ENCODE results near the gene HIF3A.

DNA sequence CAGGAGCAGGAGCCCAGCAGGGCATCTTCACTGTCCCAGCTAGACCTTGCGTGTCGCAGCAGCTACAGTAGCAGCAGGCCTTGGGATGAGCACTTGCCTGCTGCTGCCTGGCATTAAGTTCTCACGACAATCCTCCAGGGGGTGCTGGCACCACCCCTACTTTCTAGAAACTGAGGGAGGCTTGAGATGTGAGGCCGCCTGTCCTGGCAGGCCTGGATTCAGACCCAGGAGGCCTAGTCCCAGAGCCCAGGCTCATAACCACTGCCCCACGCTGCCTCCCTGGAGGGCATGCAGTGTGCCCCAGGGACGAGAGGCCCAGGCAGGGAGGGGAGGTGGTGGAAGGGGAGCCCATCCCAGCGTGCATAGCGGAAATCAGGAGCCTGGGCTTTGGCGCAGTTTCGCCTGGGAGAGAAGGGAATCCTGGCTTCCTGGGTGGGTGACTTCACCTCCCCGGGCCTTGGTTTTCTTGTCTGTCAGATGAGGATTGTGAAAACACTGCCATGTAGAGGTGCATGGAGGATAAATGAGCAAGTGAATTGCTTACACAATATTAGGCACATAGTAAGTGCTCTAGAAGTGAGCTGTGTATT is 76.2 kb downstream of the HIF3A start:
- TF ChIP-seq, protein P1, sequence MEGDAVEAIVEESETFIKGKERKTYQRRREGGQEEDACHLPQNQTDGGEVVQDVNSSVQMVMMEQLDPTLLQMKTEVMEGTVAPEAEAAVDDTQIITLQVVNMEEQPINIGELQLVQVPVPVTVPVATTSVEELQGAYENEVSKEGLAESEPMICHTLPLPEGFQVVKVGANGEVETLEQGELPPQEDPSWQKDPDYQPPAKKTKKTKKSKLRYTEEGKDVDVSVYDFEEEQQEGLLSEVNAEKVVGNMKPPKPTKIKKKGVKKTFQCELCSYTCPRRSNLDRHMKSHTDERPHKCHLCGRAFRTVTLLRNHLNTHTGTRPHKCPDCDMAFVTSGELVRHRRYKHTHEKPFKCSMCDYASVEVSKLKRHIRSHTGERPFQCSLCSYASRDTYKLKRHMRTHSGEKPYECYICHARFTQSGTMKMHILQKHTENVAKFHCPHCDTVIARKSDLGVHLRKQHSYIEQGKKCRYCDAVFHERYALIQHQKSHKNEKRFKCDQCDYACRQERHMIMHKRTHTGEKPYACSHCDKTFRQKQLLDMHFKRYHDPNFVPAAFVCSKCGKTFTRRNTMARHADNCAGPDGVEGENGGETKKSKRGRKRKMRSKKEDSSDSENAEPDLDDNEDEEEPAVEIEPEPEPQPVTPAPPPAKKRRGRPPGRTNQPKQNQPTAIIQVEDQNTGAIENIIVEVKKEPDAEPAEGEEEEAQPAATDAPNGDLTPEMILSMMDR (conservative IDR thresholded peaks at IDR 0.05; ENCODE audit: low read depth, low read length) = peak; percentile 29; the same call in 1 of the 2 replicates
- TF ChIP-seq BHLHE40 (IDR thresholded peaks at IDR 0.05; ENCODE audit: low read depth, low read length) (no peak), POLR2A (IDR thresholded peaks at IDR 0.05; ENCODE audit: low read depth, low read length) (no peak), MXI1 (IDR thresholded peaks at IDR 0.05; ENCODE audit: borderline replicate concordance, low read depth, low read length) (no peak), RAD21 (IDR thresholded peaks at IDR 0.05; ENCODE audit: low read length) (no peak), CEBPB (IDR thresholded peaks at IDR 0.05; ENCODE audit: low read depth, low read length) (peak; percentile 31; the same call in 1 of the 2 replicates), CHD1 (IDR thresholded peaks at IDR 0.05; ENCODE audit: low read depth, low read length) (no peak), MAZ (IDR thresholded peaks at IDR 0.05; ENCODE audit: borderline replicate concordance, low read depth, low read length) (no peak), MAFK (IDR thresholded peaks at IDR 0.05; ENCODE audit: low read depth, low read length) (no peak), RFX5 (IDR thresholded peaks at IDR 0.05; ENCODE audit: low read depth, low read length) (no peak), SMC3 (IDR thresholded peaks at IDR 0.05; ENCODE audit: low read depth, low read length) (no peak)
- TF ChIP-seq, protein P2, sequence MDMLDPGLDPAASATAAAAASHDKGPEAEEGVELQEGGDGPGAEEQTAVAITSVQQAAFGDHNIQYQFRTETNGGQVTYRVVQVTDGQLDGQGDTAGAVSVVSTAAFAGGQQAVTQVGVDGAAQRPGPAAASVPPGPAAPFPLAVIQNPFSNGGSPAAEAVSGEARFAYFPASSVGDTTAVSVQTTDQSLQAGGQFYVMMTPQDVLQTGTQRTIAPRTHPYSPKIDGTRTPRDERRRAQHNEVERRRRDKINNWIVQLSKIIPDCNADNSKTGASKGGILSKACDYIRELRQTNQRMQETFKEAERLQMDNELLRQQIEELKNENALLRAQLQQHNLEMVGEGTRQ (IDR thresholded peaks at IDR 0.05; ENCODE audit: low read depth, low read length) = no peak
